IPS-18c (cell line): ENCODE results near the gene EFR3B.
A peak's percentile ranks its signal among the peaks of the same experiment; 100 is the strongest.
"Not testable (repeated sequence)": the region's sequence is repeated elsewhere in the genome, so short reads cannot be mapped to it uniquely, and the experiment has no call there.

Experiments used
- H3K4me3 ChIP-seq: 2 replicates; pipeline ENCODE4 v1.7.0; 2013; ENCODE audit warnings: low read depth, mild to moderate bottlenecking, low read length, moderate library complexity; ENCODE audit not compliant: insufficient read depth
- H3K9me3 ChIP-seq: one replicate; pipeline ENCODE4 v1.6.1; 2013; ENCODE audit warnings: mild to moderate bottlenecking, low read length, moderate library complexity; ENCODE audit not compliant: control insufficient read depth, insufficient read depth

EFR3B gene

GRCh38 chr2:25085761-25086560 is 44.1 kb downstream of the EFR3B start:
- H3K9me3 ChIP-seq: no peaks in the 10 kb centered on the region
- no peak overlapping the region for H3K4me3 ChIP-seq

GRCh38 chr2:25088817-25089516 is 47.1 kb downstream of the EFR3B start:
- Histone ChIP-seq H3K9me3 (no peaks in the 10 kb centered on the region), H3K4me3 (peak overlapping the region; percentile 16; the same call in 1 of the 2 replicates)

GRCh38 chr2:25089605-25090315 is 47.9 kb downstream of the EFR3B start:
- 0 out of 2 replicates have a peak overlapping the region, but pooled peaks have one; percentile 16 for H3K4me3 ChIP-seq
- no peaks in the 10 kb centered on the region for H3K9me3 ChIP-seq

GRCh38 chr2:25090801-25091200 is 48.9 kb downstream of the EFR3B start:
- no peak overlapping the region for H3K4me3 ChIP-seq
- H3K9me3 ChIP-seq: no peaks in the 10 kb centered on the region

- no peak overlapping the region; the same call in 1 of the 2 replicates for H3K4me3 ChIP-seq
- H3K9me3 ChIP-seq: no peaks in the 10 kb centered on the region
These were observed 49.4 kb downstream of the EFR3B start for GRCh38 chr2:25091265-25091664.

GRCh38 chr2:25098056-25098455 is 56.2 kb downstream of the EFR3B start:
- H3K4me3 ChIP-seq: no peak overlapping the region
- H3K9me3 ChIP-seq: no peaks in the 10 kb centered on the region

GRCh38 chr2:25098670-25099486 is 57.0 kb downstream of the EFR3B start:
- Histone ChIP-seq H3K4me3 (no peak overlapping the region), H3K9me3 (no peaks in the 10 kb centered on the region)

- H3K9me3 ChIP-seq: not testable (repeated sequence)
These were observed 60.5 kb downstream of the EFR3B start for GRCh38 chr2:25102352-25102751.

GRCh38 chr2:25103287-25103871 is 61.5 kb downstream of the EFR3B start:
- Histone ChIP-seq H3K9me3 (no peaks in the 10 kb centered on the region), H3K4me3 (no peak overlapping the region)

More at GRCh38 chr2:25102352-25102751, 60.5 kb downstream of the EFR3B start:
- H3K4me3 ChIP-seq: not testable (repeated sequence)

GRCh38 chr2:25104736-25105135 is 62.9 kb downstream of the EFR3B start:
- Histone ChIP-seq H3K9me3 (no peaks in the 10 kb centered on the region), H3K4me3 (no peak overlapping the region)

GRCh38 chr2:25105336-25106085 is 63.6 kb downstream of the EFR3B start:
- H3K4me3 ChIP-seq: no peak overlapping the region
- no peaks in the 10 kb centered on the region for H3K9me3 ChIP-seq

GRCh38 chr2:25109822-25110221 is 67.9 kb downstream of the EFR3B start:
- Histone ChIP-seq H3K9me3 (no peaks in the 10 kb centered on the region), H3K4me3 (no peak overlapping the region)

GRCh38 chr2:25112113-25112512 is 70.2 kb downstream of the EFR3B start:
- no peak overlapping the region for H3K4me3 ChIP-seq
- H3K9me3 ChIP-seq: no peaks in the 10 kb centered on the region

- no peak overlapping the region for H3K4me3 ChIP-seq
These were observed 73.5 kb downstream of the EFR3B start for GRCh38 chr2:25115249-25115883.

GRCh38 chr2:25115902-25116301 is 74.0 kb downstream of the EFR3B start:
- Histone ChIP-seq H3K9me3 (no peaks in the 10 kb centered on the region), H3K4me3 (no peak overlapping the region)

More at GRCh38 chr2:25115249-25115883, 73.5 kb downstream of the EFR3B start:
- no peaks in the 10 kb centered on the region for H3K9me3 ChIP-seq

- no peak overlapping the region for H3K4me3 ChIP-seq
- H3K9me3 ChIP-seq: no peaks in the 10 kb centered on the region
These were observed 75.1 kb downstream of the EFR3B start for GRCh38 chr2:25116956-25117355.
